GM21529 (cell line): ENCODE results near the gene HOXD13.

Experiments used
- ATAC-seq: cut with Tn5 transposase; IDR thresholded peaks from one replicate; pipeline ENCODE4 v1.9.1; 2021; ENCODE audit not compliant: unreplicated experiment

HOXD13 gene

DNA sequence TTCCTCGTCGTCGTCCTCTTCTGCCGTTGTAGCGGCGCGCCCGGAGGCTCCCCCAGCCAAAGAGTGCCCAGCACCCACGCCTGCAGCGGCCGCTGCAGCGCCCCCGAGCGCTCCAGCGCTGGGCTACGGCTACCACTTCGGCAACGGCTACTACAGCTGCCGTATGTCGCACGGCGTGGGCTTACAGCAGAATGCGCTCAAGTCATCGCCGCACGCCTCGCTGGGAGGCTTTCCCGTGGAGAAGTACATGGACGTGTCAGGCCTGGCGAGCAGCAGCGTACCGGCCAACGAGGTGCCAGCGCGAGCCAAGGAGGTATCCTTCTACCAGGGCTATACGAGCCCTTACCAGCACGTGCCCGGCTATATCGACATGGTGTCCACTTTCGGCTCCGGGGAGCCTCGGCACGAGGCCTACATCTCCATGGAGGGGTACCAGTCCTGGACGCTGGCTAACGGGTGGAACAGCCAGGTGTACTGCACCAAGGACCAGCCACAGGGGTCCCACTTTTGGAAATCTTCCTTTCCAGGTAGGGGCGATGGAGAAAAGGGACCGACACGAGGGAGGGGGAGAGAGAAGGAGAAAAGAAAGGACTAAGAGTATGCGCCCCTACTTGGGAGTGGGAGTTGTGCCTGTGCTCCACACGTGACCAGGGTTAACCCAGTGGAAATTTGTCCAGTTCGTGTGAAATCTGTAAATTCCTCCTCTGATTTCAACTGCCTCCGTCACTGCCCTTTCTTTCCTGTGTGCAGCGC lies 800 bp downstream of the HOXD13 start:
- no peak for ATAC-seq

DNA sequence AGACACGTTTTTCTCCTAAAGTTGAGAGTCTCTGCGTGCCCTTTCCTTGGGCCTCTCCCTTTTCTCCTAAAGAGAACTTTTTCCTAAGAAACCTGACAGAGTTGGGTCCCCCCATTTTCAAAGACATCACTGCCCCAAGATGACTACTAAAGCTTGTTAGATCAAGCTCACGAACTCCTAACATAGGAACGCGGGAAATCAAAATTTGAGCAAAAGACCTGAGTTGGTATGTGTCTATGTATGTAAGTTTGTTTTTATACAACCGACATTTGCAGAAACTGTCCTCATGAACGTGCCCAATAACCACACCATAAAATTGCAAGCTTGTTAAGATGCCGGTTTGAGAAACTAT lies 1.4 kb downstream of the HOXD13 start:
- ATAC-seq, result no peak

DNA sequence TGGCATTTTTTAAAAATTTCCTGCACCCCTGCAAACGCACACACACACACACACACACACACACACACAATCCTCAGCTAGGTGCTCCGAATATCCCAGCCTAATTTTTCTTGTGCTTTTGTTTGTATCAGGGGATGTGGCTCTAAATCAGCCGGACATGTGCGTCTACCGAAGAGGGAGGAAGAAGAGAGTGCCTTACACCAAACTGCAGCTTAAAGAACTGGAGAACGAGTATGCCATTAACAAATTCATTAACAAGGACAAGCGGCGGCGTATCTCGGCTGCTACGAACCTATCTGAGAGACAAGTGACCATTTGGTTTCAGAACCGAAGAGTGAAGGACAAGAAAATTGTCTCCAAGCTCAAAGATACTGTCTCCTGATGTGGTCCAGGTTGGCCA lies 1.8 kb downstream of the HOXD13 start:
- no peak for ATAC-seq

DNA sequence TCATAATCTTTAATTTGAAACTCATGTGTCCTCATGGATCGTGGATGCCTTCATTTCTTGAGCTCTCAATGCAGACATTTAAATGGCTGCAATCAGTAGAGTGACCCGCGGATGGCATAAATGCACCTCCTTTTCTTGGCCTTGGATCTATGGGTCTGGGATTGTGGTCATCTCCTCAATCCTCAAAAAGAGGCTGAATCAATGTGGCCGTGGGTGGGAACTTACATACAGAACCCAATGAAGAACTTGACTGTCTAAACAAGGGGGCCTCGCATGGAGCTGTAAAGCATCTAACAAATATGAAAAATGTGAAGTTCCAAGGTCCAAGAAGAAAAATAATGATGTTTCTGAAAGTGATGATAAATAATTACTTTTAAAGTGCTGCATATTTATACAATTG lies 2.9 kb downstream of the HOXD13 start:
- no peak for ATAC-seq

DNA sequence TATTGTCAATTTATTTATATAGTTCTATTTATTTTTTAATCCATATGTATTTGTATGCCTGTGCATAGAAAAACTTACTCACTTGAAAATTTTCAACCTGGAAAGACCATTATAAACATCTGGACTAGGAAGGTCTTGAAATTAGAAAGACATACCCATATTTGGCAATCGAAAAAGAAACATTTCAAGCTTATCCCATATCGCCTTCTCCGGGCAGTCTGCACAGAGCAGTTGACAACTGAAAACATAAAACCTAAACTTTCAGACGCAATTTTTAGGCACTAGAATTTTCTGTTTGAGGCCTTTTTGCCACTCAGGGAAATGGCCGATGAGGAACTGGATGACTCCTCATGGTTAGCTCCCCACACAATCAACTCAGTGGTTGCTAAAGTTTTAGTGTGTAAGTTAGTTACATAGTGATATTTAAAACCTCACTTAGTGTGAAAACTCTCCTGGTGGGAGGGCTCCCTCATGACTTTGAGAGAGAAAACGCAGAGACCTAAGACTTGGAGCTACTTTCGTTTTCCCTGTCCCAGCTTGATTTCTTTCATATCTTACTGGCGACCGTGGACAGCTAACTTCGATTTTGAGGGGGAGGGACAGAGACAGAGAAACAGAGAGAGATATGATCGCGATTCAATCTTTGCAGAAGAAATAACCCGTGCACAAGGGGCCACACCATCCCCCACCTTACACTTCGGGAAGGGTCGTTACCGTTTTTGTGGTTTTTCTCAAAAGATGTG lies 3.9 kb downstream of the HOXD13 start:
- no peak for ATAC-seq

DNA sequence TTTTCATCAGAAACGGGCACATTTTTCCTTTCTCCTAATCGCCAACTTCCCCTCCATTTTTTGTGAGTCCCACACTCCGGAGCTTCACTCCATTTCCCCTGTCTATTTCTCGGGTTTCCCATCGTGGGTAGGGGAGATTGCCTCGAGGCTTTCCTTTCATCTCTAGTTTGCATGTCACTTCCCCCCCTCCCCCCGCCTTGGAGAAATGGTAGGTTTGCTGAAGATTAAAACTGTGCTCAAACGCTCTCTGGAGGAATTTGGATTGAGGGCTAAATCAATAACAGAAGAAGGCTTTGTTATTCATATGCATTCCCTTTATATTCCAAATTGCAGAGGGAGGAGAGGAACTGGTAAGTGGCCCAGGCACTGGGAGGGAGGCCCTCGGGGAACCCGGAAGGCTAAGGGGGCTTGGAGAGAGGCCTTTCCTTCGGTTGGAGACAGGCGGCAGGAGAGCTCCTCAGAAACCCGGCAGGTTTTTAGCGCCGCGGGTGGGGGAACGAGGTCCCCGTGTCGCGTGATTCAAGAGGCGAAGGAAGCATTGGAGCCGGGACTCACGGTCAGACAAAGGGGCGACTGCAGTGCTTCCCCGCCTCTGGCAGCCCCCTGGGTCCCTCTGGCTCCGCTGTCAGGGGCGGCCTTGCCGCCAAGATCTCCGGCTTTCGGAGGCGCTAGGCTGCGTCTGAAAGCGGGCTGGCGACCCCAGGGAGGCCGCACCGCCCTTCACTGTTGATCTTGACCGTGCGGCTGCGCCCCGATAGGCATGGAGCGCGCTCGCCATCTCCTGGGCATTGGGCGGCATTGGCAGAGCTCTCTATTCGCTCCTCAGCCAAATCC lies 4.7 kb downstream of the HOXD13 start:
- ATAC-seq, result peak; percentile 92

DNA sequence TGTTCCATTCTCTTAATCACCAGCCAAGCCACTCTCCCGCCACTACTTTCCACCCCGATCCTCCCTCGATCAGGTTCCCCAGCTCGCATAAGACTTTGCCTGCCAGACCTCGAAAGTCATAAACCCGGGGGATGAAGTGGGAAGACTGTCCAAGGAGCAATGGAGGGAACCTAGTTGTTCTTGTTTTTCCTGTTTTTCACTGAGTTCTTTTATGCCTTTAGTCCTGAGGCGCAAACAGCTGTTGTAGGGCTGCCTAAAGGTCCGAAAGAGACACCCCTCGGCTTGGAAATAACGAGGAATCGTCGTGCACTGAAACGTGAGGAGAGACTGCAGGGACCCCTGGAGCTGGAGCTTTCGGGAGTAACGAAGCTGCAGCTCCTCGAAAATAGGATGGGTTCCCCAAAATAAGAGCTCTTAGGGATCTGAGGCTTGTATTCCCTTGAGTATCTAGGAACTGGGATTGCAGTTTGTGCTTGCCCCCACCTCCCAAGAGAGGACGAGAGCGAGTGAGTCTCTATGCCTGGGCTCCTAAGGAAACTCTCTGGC lies 5.4 kb downstream of the HOXD13 start:
- ATAC-seq, result no peak

DNA sequence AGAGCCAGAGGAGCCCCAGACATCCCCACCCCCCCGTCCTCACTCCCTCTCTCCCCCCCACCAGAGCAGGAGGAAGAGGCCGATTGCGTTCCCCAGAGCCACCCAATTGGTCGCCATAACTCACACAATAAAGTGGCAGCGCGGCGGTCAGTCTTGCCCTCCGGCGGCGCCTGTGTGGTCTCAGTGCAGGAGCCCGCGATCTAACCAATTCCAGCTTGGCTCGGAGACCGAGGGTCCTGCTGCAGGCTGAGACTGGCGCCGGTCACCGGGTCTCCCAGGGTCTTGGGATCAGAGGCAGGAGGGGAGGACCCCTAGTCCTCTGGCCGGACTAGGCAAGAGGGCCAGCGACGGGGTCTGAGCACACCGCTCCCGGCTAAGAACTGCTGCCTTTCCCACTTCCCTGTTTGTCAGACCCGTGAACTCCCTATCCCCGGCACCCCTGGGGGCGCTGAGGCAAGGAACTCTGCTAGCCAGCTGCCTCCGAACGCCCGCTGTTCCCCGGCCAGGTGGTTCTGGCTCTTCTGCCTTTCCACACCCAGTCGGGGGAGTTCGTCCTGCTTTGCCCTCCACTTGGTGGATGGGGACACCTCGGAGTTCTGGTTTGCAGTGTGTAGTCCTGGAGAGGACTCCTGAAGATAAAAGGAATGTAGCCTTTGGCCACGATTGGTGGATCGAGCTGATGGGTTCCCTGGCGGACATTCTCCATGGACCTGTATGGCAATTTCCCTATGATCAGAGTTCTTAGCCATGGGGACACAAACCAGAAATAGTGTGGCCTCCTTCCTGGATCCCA lies 6.0 kb downstream of the HOXD13 start:
- ATAC-seq, result no peak

DNA sequence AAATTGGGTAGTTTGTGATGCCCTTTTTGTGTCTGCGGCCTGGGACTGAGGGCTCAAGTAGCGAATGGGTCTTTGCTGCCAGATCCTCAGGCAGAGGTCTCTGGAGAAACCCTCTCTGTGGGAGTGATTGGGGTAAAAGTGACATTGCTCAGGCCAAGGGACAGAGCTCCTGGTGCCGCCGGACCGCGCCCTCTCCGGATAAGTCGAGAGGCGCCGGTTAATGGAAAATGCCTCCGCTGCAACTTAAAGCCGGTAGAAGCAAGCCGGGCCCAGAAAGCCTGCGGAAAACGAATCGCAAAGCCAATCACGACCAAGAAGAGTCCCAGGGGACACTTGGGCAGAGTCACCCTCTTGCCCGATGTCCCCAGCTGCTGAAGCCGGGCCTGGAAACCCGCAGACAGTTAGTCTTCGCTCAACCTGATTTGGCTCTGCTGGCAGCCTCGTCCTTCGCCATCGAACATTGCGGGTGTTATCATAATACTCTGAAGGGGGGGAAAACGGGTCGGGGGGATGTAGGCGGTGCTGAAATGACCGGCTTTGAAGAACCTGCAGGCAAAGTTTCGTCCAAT lies 6.7 kb downstream of the HOXD13 start:
- no peak for ATAC-seq

DNA sequence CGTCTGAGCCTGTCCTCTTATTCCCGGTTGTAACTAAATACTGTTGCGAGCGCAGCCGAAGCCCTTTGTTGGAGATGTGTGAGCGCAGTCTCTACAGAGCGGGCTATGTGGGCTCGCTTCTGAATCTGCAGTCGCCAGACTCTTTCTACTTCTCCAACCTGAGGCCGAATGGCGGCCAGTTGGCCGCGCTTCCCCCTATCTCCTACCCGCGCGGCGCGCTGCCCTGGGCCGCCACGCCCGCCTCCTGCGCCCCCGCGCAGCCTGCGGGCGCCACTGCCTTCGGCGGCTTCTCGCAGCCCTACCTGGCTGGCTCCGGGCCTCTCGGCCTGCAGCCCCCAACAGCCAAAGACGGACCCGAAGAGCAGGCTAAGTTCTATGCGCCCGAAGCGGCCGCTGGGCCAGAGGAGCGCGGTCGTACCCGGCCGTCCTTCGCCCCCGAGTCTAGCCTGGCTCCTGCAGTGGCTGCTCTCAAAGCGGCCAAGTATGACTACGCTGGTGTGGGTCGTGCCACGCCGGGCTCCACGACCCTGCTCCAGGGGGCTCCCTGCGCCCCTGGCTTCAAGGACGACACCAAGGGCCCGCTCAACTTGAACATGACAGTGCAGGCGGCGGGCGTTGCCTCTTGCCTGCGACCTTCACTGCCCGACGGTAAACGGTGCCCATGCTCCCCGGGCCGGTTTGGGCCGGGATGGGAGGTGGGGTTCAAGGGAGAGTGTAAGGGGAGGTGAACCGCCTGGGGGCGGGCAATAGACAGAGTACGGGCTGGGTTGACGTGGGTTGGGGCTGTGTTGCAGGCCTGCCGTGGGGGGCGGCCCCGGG lies 7.4 kb downstream of the HOXD13 start, which contains the start of gene HOXD12:
TSS of gene HOXD12 (plus strand) at position 68 of the 819 bp plus-strand sequence. CDS start at position 75, 7 bp downstream.
- no peak for ATAC-seq

DNA sequence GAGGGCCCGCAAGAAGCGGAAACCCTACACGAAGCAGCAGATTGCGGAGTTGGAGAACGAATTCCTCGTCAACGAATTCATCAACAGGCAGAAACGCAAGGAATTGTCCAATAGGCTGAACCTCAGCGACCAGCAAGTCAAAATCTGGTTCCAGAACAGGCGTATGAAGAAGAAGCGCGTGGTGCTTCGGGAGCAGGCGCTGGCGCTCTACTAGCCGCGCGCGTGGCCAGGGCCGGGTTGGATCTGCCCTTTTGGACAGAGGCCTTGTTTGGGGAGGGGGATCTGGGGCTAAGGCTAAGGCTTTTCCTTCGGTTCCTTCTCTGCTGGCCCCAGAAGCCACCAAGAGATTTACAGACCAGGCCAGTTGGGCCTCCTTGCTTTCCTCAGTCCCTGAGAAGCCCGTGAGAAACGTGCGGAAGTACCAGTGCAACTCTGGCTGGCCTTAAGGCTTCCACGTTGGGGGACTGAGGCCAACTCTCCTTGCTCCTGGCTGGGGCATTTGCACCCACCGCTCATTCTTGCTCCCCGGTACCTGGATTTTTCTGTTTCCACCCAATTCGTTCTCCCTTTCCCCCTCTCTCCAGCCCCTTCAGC lies 8.1 kb downstream of the HOXD13 start:
- ATAC-seq, result no peak

DNA sequence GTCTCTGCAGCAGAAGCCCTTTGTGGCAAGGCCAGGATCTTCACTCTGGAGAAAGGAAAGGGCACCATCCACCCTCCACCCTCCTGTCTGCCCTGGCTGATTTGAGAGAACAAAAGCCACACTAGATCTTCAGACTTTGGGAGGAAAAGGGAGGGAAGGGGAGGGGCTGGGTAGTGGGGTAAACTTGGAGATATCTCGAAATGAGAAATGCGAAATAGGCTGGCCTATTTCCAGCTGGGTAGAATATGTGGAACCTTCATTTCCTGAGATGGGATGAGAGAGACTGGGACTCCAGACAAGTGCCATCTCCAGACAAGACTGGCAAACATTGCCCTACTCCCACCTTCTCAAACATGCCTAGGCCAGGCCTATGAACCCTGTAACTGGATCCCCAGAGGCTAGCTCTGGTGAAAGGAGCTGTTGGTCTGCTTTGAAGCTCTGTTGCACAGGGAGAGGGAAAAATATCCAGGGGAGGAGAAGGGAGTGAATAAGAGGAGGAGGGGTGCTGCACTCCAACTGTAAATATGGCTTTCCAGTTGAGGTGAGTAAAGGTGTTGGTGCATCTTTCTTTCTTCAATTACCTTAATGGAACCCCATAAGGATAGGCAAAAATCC lies 8.8 kb downstream of the HOXD13 start:
- ATAC-seq, result no peak

DNA sequence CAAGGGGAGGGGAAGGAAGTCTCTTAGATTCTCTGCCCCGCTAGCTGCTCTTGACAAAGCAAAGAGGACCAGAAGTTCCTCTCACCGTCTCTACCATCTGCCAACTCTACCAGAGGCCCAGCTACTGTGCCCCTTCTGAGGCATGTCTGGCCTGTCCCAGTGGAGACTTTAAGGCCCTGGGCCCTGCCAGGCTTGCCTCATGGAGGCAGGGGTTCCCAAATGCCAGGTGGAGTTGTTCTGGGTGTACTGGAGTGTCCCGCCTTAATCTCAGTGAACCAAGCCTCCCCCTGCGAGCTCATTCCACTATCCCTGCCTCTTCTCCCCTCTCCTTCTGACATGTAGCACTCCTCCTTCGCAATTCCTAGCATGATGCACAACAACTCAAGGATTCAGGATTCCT lies 9.3 kb downstream of the HOXD13 start:
- no peak for ATAC-seq

DNA sequence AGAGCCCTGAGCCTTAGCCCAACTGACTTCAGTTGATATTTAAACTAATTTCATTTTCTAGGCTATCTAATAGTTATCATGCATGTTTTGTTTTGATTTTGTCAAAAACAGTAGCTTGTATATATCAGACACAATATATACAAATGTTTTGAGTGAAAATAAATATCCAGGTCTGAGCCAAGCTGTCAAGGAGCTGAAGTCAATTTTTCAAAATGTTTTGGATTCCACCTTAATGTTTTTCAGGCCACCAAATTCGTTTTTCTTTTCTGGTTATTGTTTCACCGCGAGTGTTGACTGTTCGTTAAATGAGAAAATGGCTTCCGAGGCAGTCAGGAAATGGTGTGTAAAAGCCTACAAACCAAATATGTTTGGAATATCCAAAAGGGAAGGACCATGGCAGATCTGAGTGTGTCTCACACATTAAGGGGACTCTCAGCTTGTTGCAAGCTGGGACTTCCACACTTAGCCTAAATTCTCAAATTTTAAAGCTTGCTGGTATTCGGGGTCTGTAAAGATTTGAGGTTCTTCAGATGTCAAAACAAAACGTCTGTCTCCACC lies 9.9 kb downstream of the HOXD13 start:
- ATAC-seq, result no peak

DNA sequence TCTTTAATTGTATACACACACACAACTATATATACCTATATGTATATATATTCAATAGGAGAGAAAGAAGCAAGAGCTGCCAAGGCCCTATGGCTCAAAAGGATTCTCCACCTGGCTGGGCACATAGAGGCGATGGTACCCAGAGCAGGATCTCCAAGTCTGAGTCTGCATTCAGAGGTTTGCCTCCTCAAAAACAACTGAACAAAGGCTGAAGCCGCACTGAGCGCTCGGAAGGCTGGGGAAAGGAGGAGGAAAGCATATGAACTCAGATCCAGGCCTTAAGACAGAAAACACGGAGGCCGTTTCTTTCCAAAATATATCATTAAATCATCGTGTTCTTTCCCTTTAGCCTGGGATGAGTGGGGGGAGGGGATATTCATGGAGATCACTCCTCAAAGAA lies 10.7 kb downstream of the HOXD13 start:
- no peak for ATAC-seq

DNA sequence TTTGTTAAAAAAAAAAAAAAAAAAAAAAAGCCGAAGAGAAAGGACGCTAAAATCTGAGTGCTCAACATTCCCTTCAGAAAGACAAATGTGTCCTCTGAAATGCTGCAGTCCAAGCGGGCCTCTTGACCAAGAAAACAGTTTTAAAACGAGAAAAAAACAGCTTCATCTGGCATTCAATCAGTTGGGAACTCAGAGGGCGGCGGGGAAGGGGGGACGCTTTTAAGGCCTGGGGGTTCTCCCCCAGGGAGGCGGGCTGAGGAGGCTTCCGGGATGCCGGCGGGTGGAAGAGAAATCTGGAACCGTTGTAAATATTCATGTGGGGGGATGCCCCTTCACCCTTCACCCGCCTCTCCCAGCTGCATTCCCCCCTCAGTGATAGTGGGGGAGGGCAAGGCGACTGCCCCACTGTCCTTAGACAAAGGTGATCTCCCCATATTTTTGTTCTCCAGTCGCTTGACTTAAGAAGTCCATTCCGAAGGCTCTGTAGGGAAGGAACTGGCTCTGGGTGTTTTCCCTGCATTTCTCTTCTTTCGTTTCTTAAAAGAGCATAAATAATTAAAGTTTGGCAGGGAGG lies 11.3 kb downstream of the HOXD13 start:
- no peak for ATAC-seq

DNA sequence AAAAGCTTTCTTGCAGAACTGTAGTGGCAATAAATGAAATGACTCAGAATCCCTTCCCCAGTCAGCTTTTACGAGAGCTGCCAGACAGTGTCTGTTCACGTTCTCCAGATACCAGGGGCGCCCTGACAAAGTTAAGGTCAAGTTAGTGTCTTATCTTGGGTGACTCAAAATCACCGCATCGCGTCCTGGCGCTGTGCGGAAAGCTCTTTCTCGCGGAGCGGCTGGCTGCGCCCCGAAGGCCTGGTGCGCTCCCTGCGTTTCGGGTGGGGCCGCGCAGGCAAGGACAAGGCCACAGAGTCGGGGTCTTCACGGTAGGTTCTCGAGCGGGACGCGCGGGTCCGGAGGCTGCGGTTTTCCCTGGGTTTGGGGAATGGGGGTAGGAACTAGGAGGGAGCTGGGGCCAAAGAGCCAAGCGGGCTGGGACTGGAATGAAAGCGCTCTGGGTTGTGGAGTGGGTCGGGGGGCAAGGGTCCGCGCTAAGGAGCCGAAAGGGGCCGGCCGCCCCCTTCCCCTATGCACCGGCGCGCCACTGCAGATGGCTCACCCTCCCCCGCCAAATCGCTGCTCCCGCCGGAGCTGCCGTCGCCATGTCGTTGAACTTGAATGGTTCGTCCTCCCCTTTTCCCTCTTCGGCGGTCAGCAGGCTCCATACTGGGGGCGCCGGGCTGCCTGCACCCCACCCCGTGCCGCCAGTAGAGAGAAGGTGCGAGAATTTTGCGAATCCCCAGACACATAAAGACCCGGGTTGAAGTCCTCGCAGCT lies 12.0 kb downstream of the HOXD13 start:
- ATAC-seq, result no peak
